ENCODE measurements around the gene A2M. TPM values are rescaled to one million over a fixed set of nuclear protein-coding genes. Genes with fewer than 3 reads are reported as not detected.

Gene A2M
- total and polyA plus RNA-seq, 2 of the 8 experiments (the other 6 are each of a cell fraction or from before 2014, with no cell fraction given) = 0.15 TPM; not detected in 1

DNA sequence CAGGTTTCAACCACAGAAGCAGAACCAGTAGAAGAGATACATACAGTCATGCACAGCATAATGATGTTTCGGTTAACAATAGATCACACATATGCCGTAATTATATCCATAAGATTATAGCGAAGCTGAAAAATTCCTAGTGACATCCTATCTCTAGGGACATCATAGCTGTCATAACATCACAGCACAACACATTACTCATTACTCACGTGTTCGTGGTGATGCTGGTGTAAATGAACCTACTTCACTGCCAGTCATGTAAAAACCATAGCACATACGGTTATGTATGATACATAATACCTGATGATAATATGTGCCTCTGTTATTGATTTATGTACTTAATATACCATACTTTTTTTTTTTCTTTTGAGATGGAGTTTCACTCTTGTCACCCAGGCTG lies 81.6 kb downstream of the A2M start (continued):
- no peak for TF ChIP-seq MAX (IDR thresholded peaks at IDR 0.05)
- no peak for TF ChIP-seq TAF1 (IDR thresholded peaks at IDR 0.05; ENCODE audit: low read depth, low read length)
- no peak for TF ChIP-seq FOSL1 (IDR thresholded peaks at IDR 0.05; ENCODE audit: insufficient read depth, low read depth, low read length)
- no peak for TF ChIP-seq PHF8 (conservative IDR thresholded peaks at IDR 0.05; ENCODE audit: low read depth, low read length)
- no peak for TF ChIP-seq SUZ12 (IDR thresholded peaks at IDR 0.05; ENCODE audit: low read length)
- no peak for TF ChIP-seq ATF3 (IDR thresholded peaks at IDR 0.05; ENCODE audit: insufficient read depth, low read depth, low read length)

All from H1 (cell line).